ENCODE results near the gene IRF8.
"Not testable (repeated sequence)": the region's sequence is repeated elsewhere in the genome, so short reads cannot be mapped to it uniquely, and the experiment has no call there.

The IRF8 gene

GRCh38 chr16:85868495-85868894 lies 30.5 kb upstream of the IRF8 start:
- DNase-seq (ENCODE audit: low read depth): no peak

- DNase-seq (ENCODE audit: low read depth): no peak
Observed at GRCh38 chr16:85869206-85869605, 29.8 kb upstream of the IRF8 start.

- no peak for DNase-seq (ENCODE audit: low read depth)
Observed at GRCh38 chr16:85869785-85870558, 29.0 kb upstream of the IRF8 start.

GRCh38 chr16:85871756-85872155 lies 27.2 kb upstream of the IRF8 start:
- no peak for DNase-seq (ENCODE audit: low read depth)

GRCh38 chr16:85872734-85873133 lies 26.2 kb upstream of the IRF8 start:
- DNase-seq (ENCODE audit: low read depth): no peak

GRCh38 chr16:85873153-85873552 lies 25.8 kb upstream of the IRF8 start:
- no peak for DNase-seq (ENCODE audit: low read depth)

GRCh38 chr16:85874031-85874430 lies 24.9 kb upstream of the IRF8 start:
- not testable (repeated sequence) for DNase-seq (ENCODE audit: low read depth)

GRCh38 chr16:85878407-85878806 lies 20.6 kb upstream of the IRF8 start:
- DNase-seq (ENCODE audit: low read depth): no peak

GRCh38 chr16:85878875-85879274 lies 20.1 kb upstream of the IRF8 start:
- no peak for DNase-seq (ENCODE audit: low read depth)

- DNase-seq (ENCODE audit: low read depth): no peak
Observed at GRCh38 chr16:85879549-85879948, 19.4 kb upstream of the IRF8 start.

GRCh38 chr16:85879975-85880831 lies 18.8 kb upstream of the IRF8 start:
- DNase-seq (ENCODE audit: low read depth): no peak

GRCh38 chr16:85880861-85881260 lies 18.1 kb upstream of the IRF8 start:
- no peak for DNase-seq (ENCODE audit: low read depth)

- DNase-seq (ENCODE audit: low read depth): no peak
Observed at GRCh38 chr16:85881436-85881835, 17.5 kb upstream of the IRF8 start.

GRCh38 chr16:85882181-85882810 lies 16.7 kb upstream of the IRF8 start:
- DNase-seq (ENCODE audit: low read depth): no peak

- no peak for DNase-seq (ENCODE audit: low read depth)
Observed at GRCh38 chr16:85883813-85884212, 15.1 kb upstream of the IRF8 start.

- no peak for DNase-seq (ENCODE audit: low read depth)
Observed at GRCh38 chr16:85884808-85885463, 14.0 kb upstream of the IRF8 start.

GRCh38 chr16:85885537-85885936 lies 13.4 kb upstream of the IRF8 start:
- DNase-seq (ENCODE audit: low read depth): no peak

GRCh38 chr16:85888405-85889331 lies 10.3 kb upstream of the IRF8 start:
- peak; percentile 10 for DNase-seq (ENCODE audit: low read depth)

- no peak for DNase-seq (ENCODE audit: low read depth)
Observed at GRCh38 chr16:85891033-85891775, 7.8 kb upstream of the IRF8 start.

- DNase-seq (ENCODE audit: low read depth): no peak
Observed at GRCh38 chr16:85891776-85892166, 7.2 kb upstream of the IRF8 start.
